ENCODE results near the gene ENOX1. TPM values are rescaled to one million over a fixed set of nuclear protein-coding genes. Genes with fewer than 3 reads are reported as not detected.

ENOX1 gene
- total RNA-seq, 1 donor, result 7.4 TPM

DNA sequence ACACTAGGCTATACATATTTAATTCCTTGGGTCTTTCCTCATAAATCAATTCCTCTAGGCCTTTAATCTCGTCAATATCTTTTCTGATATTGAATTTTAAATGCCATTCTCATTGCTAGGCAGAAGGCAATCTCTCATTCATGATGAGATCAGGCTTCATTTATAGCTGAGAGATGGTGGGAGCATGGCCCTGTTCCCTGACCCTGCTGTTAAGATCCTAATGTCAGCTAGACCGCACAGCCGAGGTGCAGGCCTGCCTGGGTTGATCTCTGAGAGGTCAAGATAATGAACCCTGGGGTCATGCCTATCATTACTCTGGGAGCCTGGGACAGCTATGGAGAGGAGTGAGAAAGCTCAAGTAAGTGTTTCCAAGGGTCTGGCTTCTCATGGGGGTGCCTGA lies 509.6 kb downstream of the ENOX1 start:
- TF ChIP-seq, protein P1, sequence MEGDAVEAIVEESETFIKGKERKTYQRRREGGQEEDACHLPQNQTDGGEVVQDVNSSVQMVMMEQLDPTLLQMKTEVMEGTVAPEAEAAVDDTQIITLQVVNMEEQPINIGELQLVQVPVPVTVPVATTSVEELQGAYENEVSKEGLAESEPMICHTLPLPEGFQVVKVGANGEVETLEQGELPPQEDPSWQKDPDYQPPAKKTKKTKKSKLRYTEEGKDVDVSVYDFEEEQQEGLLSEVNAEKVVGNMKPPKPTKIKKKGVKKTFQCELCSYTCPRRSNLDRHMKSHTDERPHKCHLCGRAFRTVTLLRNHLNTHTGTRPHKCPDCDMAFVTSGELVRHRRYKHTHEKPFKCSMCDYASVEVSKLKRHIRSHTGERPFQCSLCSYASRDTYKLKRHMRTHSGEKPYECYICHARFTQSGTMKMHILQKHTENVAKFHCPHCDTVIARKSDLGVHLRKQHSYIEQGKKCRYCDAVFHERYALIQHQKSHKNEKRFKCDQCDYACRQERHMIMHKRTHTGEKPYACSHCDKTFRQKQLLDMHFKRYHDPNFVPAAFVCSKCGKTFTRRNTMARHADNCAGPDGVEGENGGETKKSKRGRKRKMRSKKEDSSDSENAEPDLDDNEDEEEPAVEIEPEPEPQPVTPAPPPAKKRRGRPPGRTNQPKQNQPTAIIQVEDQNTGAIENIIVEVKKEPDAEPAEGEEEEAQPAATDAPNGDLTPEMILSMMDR (IDR thresholded peaks at IDR 0.05; ENCODE audit: insufficient read depth, low read length), result no peak
- DNase-seq (ENCODE audit: low read depth), result no peak
- no peak overlapping the region for H3K4me3 ChIP-seq (ENCODE audit: low read depth, low read length)

DNA sequence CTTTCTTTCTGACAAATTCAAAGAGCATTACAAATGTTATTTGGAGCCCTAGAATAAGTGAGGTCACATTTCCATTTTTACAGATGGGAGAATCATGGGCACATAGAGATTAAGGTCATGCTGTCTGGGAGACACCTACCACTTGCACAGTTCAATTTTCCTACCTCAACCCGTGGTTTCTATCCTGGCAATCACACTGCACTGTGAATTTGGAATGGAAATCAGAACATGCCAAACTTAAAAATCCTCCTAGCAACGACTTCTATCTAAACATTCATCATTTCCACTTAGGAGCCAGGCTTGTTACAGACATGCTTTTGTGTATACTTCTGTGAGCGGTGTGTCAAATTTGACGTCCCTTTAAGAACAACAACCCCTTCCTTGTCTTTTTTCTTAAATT lies 511.9 kb downstream of the ENOX1 start:
- TF ChIP-seq, protein P1 (IDR thresholded peaks at IDR 0.05; ENCODE audit: insufficient read depth, low read length), result no peak
- no peak overlapping the region for H3K4me3 ChIP-seq (ENCODE audit: low read depth, low read length)
- DNase-seq (ENCODE audit: low read depth), result no peak

DNA sequence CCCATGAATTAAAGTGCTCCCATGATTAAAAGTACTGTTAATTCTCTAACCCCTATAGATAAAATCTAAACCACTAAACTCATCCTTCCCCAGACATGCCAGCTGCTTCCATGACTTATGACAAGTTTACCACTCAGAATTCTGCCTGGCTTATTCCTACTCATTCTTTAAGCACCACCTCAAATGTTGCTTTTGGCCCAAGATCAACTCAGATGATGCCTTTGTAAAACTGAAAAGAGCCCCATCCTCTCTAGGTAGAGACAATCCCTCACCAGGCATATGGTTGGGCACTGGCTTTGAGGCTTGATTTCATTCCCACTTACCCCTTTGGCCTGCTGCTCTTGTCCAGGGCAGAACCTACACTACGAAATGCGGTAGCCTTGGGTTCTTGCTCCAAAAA lies 513.4 kb downstream of the ENOX1 start:
- TF ChIP-seq, protein P1 (IDR thresholded peaks at IDR 0.05; ENCODE audit: insufficient read depth, low read length), result no peak
- no peak overlapping the region for H3K4me3 ChIP-seq (ENCODE audit: low read depth, low read length)
- DNase-seq (ENCODE audit: low read depth), result peak; percentile 33

DNA sequence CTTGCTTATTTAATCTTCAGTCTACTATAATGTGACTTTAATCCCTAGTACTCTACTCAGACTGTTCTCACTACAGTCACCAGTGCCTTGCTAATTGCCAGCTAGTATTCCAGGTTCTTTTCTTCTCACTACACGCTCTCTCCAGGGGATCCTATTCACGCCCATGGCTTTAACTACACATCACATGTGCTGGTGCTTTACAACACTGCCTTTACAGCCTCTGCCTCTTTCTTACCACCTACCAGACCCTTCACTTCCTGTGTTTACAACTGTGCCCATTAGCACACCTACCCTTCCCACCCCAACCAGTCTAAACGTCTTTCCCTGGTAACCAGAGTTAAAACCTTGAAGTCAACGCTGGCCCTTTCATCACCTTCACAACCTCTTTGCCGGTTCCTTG lies 513.9 kb downstream of the ENOX1 start:
- no peak overlapping the region for H3K4me3 ChIP-seq (ENCODE audit: low read depth, low read length)
- no peak for DNase-seq (ENCODE audit: low read depth)
- TF ChIP-seq, protein P1 (IDR thresholded peaks at IDR 0.05; ENCODE audit: insufficient read depth, low read length), result no peak

DNA sequence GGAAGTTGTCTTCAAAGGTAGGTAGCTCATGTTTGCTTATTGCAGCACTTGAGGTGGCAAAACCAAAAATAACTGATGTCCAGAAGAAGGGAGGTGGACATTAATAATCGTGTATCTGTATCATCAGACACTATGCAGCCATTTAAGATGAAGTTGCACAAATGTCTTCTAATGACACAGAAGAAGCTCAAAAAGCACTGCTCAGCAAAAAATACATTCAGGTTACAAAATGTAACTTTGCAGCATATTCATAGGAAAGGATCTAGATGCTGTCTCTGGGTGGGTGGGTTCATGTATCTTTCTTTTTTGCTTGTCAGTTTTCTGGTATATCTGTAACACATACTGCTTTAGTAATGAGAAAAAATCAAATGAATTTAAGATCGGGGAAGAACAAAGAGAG lies 515.6 kb downstream of the ENOX1 start:
- no peak for DNase-seq (ENCODE audit: low read depth)
- no peak overlapping the region for H3K4me3 ChIP-seq (ENCODE audit: low read depth, low read length)
- TF ChIP-seq, protein P1 (IDR thresholded peaks at IDR 0.05; ENCODE audit: insufficient read depth, low read length), result no peak

DNA sequence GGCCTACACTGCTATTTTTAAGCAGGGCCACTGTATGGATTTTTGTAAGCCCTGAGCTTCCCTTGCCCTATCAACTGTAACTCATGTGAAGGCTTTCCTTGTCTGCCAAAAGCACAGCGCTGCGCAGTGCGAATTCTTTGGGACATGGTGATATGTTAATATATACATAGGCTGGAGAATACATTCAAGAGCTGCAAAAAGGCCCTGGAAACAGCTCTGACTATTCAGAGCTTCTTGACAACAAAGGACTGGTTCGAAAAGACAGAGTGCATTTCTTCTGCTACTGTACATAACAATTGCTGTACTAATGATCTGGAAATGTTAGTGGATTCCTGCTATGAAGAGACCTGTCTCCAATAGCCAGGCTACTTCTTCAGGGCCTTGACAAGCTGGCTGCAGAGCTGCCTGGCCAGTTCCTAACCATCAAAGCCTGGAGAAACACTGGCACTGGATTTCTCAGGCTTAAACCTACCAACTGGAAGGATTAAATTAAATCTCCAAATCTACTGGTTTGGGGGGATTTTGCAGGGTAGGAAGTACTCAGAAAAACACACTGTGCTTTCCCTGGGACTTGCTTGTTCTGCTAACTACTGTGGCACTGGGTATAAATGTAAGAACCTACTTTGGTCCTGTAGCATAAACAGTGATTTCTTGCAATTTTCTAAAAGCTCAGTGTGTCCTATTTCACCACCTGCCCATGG lies 516.5 kb downstream of the ENOX1 start:
- no peak overlapping the region for H3K4me3 ChIP-seq (ENCODE audit: low read depth, low read length)
- TF ChIP-seq, protein P1 (IDR thresholded peaks at IDR 0.05; ENCODE audit: insufficient read depth, low read length), result no peak
- no peak for DNase-seq (ENCODE audit: low read depth)

DNA sequence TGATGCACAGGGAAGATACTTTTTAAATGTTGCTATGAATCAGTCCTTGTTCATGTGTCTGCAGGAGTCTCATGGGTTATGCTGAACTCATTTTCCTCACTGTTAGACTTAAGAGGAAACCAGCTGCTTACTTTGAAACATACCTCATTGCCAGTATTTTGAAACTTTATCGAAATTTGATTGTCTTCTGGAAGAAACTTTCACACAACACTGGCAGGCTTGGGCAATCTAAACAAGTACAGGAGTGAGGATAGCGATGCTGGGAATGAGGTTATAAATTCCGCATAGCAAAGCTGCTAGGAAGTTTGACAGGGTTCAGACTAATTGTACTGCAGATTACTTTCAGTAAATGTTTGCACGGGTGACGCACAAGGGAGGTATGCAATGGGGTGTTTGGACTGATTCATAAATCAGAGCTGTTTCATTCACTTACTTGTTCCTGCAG lies 517.7 kb downstream of the ENOX1 start:
- peak; percentile 99 for DNase-seq (ENCODE audit: low read depth)
- H3K4me3 ChIP-seq (ENCODE audit: low read depth, low read length), result no peak overlapping the region
- TF ChIP-seq, protein P1 (IDR thresholded peaks at IDR 0.05; ENCODE audit: insufficient read depth, low read length), result no peak
